Measurements from ENCODE around the gene PHLPP2.

Gene PHLPP2

DNA sequence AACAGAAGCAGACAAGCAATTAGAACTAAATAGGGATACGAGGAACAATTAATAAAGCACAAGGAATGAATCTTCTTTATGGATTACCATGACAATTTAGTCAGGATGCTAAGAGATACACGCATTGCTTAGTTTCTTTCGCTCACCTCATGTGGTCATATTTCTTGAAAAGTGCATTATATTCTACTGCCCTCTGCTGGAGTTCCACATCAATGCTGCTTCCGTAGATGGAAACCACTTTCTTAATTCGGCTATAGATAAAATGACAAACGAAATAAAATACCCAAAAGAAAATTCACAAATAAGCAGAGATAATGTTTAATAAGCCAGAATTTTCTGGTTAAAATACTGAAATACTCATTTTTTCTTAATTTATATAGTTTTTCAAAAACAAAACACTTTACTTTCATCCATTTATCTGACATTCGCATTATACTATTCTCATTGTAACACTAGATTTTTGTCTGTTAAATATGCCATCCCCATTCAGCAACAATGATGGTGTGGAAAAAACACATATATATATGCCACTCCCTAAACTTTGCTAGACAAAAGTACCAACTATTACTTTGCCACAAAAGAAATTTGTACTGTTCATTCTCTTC lies 22.0 kb upstream of the PHLPP2 start:
- H3K36me3 ChIP-seq (ENCODE audit: control insufficient read depth in 2 of 2, insufficient read depth in 2 of 2, low read length in 2 of 2), result peaks cover 31 to 32% of the 10 kb centered on the region in 2 donors
- no peaks in the 10 kb centered on the region for H3K4me1 ChIP-seq (ENCODE audit: control insufficient read depth, insufficient read depth, low read length)
- no peaks in the 10 kb centered on the region for H3K27me3 ChIP-seq (ENCODE audit: control insufficient read depth in 1 of 2, insufficient read depth in 2 of 2, low read length in 2 of 2)
- H3K9me3 ChIP-seq (ENCODE audit: control insufficient read depth in 2 of 2, low read length in 2 of 2), result no peaks in the 10 kb centered on the region
- no peak overlapping the region for H3K9ac ChIP-seq (ENCODE audit: low read length in 2 of 2)
- no peak overlapping the region for H3K4me3 ChIP-seq (ENCODE audit: low read length in 2 of 2)
- no peak overlapping the region for H3K27ac ChIP-seq (ENCODE audit: low read length)

DNA sequence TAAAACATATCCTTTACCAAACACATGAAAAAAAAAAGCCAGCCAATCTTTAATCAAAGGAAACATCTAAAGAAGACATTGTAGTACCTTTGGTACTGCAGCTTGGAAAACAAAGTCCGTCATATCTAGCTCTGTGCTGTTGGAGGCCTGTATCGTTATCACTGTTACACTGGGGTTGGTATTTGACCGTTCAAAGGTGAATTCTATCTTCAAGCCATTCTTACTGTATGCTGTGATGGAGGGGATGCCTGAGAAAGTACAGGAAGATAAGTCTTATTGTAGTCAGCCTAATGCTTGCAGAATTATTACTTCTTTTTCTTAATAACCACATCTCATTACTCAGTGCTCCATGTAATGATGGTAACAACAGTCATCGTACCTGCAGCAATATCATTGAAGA lies 14.4 kb upstream of the PHLPP2 start:
- Histone ChIP-seq H3K4me3 (ENCODE audit: low read length in 2 of 2) (no peak overlapping the region), H3K27me3 (ENCODE audit: control insufficient read depth in 1 of 2, insufficient read depth in 2 of 2, low read length in 2 of 2) (no peaks in the 10 kb centered on the region), H3K4me1 (ENCODE audit: control insufficient read depth, insufficient read depth, low read length) (no peaks in the 10 kb centered on the region), H3K9me3 (ENCODE audit: control insufficient read depth in 2 of 2, low read length in 2 of 2) (no peaks in the 10 kb centered on the region), H3K9ac (ENCODE audit: low read length in 2 of 2) (no peak overlapping the region), H3K36me3 (ENCODE audit: control insufficient read depth in 2 of 2, insufficient read depth in 2 of 2, low read length in 2 of 2) (peaks cover 27 to 29% of the 10 kb centered on the region in 2 donors), H3K27ac (ENCODE audit: low read length) (no peak overlapping the region)

DNA sequence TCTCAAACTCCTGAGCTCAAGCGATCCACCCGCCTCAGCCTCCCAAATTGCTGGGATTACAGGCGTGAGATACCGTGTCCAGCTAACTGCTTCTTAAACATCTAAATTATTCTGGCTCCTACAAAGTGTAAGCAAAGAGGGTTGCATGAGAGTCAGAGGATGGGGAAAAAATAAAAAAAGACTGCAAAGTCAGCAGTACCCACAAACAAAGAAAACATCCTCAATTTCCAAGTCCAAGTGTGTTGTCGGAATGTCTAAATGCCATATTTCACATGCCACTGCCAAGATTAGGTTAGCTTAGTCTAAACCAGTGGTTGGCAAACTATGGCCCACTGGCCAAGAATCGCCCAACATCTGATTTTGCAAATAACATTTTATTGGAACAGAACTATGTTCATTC lies 13.0 kb upstream of the PHLPP2 start:
- Histone ChIP-seq H3K4me3 (ENCODE audit: low read length in 2 of 2) (no peak overlapping the region), H3K27me3 (ENCODE audit: control insufficient read depth in 1 of 2, insufficient read depth in 2 of 2, low read length in 2 of 2) (no peaks in the 10 kb centered on the region), H3K9ac (ENCODE audit: low read length in 2 of 2) (no peak overlapping the region), H3K4me1 (ENCODE audit: control insufficient read depth, insufficient read depth, low read length) (no peaks in the 10 kb centered on the region), H3K27ac (ENCODE audit: low read length) (no peak overlapping the region), H3K36me3 (ENCODE audit: control insufficient read depth in 2 of 2, insufficient read depth in 2 of 2, low read length in 2 of 2) (peaks cover 25 to 41% of the 10 kb centered on the region in 2 donors), H3K9me3 (ENCODE audit: control insufficient read depth in 2 of 2, low read length in 2 of 2) (no peaks in the 10 kb centered on the region)

DNA sequence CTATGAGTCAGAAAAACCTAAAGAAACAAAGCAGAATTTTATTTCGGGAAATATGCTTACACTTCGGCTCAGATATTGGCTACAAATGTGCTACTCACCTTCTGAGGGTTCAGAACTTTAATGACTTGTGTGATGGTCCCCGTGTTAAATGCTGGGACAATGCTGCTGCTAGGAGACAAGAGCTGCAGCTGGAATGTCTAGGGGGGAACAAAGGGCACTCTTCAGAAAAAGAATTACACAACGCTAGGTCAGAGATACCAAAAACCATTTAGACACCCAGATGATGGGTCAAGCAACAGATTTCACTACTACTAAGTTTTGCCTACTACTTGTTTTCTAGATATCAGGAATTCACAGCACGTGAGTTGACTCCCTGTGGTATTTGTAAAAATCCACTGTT lies 10.0 kb upstream of the PHLPP2 start:
- Histone ChIP-seq H3K4me3 (ENCODE audit: low read length in 2 of 2) (no peak overlapping the region), H3K9me3 (ENCODE audit: control insufficient read depth in 2 of 2, low read length in 2 of 2) (no peaks in the 10 kb centered on the region), H3K27me3 (ENCODE audit: control insufficient read depth in 1 of 2, insufficient read depth in 2 of 2, low read length in 2 of 2) (no peaks in the 10 kb centered on the region), H3K9ac (ENCODE audit: low read length in 2 of 2) (no peak overlapping the region), H3K36me3 (ENCODE audit: control insufficient read depth in 2 of 2, insufficient read depth in 2 of 2, low read length in 2 of 2) (peaks cover 30 to 51% of the 10 kb centered on the region in 2 donors), H3K27ac (ENCODE audit: low read length) (no peak overlapping the region), H3K4me1 (ENCODE audit: control insufficient read depth, insufficient read depth, low read length) (no peaks in the 10 kb centered on the region)

DNA sequence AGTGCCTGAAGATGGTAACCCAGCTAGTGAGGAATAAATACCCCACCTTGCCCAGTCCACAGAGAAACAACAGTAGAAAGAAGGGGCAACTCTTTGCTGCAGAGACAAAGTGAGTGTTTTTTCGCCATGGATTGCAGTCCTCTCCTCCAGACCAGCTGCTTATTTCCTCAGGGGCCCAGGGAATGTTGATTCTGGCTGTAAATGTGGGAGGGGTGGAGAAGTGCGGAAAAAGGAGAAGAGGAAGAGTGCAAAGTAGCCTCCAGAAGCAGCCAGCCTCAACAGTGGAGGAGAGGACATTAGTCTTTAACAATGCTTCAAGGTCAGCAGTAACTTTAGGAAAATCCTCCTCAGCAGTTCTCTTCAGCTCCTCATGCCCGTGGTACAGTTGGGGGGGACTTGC lies 8.1 kb upstream of the PHLPP2 start:
- no peak overlapping the region for H3K27ac ChIP-seq (ENCODE audit: low read length)
- H3K4me3 ChIP-seq (ENCODE audit: low read length in 2 of 2), result no peak overlapping the region
- H3K9ac ChIP-seq (ENCODE audit: low read length in 2 of 2), result no peak overlapping the region
- H3K36me3 ChIP-seq (ENCODE audit: control insufficient read depth in 2 of 2, insufficient read depth in 2 of 2, low read length in 2 of 2), result peaks cover 21 to 40% of the 10 kb centered on the region in 2 donors
- no peaks in the 10 kb centered on the region for H3K4me1 ChIP-seq (ENCODE audit: control insufficient read depth, insufficient read depth, low read length)
- no peaks in the 10 kb centered on the region for H3K27me3 ChIP-seq (ENCODE audit: control insufficient read depth in 1 of 2, insufficient read depth in 2 of 2, low read length in 2 of 2)
- no peaks in the 10 kb centered on the region for H3K9me3 ChIP-seq (ENCODE audit: control insufficient read depth in 2 of 2, low read length in 2 of 2)

DNA sequence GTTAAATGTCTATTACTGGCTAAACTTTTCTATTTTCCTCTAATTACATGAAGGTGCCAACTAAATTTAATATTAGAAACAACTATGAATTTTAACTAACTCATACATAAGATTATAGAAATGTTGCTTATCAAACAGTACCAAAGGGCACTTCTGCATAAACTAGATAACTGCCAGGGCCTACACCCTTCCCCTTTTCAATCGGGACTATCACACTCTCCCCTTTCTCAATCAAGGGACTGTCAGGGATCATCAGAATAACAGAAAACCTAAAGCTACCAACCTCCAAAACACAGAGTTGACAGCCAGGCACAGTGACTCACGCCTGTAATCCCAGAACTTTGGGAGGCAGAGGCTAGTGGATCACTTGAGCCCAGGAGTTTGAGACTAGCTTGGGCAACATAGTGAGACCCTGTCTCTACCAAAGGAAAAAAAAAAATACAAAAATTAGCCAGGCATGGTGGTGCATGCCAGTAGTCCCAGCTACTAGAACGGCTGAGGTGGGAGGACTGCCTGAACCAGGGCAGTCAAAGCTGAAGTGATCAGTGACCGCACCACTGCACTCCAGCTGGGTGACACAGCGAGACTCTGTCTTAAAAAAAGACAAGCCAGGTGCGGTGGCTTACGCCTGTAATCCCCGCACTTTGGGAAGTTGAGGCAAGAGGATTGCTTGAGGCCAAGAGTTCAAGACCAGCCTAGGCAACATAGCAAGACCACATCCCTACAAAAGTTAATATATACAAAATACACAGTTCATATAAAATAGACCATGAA lies 3.2 kb upstream of the PHLPP2 start:
- Histone ChIP-seq H3K36me3 (ENCODE audit: control insufficient read depth in 2 of 2, insufficient read depth in 2 of 2, low read length in 2 of 2) (peaks cover 9 to 18% of the 10 kb centered on the region in 2 donors), H3K27ac (ENCODE audit: low read length) (peak overlapping the region; percentile 26), H3K9me3 (ENCODE audit: control insufficient read depth in 2 of 2, low read length in 2 of 2) (no peaks in the 10 kb centered on the region), H3K4me3 (ENCODE audit: low read length in 2 of 2) (no peak overlapping the region), H3K4me1 (ENCODE audit: control insufficient read depth, insufficient read depth, low read length) (peaks cover 9% of the 10 kb centered on the region), H3K27me3 (ENCODE audit: control insufficient read depth in 1 of 2, insufficient read depth in 2 of 2, low read length in 2 of 2) (no peaks in the 10 kb centered on the region), H3K9ac (ENCODE audit: low read length in 2 of 2) (no peak overlapping the region)

DNA sequence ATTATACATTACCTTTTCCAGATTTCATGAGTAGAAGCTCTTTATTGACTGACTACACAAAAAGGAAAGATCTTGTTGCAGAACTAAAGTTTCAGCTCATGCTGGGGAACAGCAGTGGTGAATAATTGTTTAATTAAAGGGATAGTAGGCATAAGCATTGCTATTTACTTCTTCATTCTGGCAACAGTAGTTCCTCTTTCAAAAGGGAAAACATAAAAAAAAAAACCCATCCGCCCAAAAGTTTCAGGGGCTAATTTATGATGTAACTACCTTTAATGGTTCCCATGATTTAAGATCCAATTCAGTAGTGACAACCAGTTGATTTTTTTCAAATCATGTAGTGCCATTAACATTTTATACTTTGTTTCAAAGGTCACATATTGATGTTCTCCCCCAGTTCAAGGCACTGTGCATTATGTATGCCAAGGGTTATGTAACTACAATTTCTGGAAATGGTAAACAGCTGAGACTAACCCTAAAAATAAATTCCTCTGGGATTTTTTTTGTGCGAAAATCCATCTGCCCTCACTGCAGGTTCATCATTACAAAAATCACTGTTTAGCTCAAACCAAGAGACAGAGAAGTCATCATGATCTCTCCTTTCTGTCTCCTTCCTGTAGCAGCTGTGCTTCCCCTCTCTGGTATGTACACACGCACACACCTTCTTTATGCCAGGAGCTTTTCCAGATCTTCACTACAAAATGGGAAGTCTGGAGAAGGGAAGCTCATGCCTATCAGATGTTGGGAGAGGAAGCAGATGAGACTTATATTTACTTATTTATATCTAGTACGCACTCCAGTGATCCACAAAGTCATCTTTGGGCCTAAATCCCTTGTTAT lies 2.2 kb upstream of the PHLPP2 start:
- Histone ChIP-seq H3K27me3 (ENCODE audit: control insufficient read depth in 1 of 2, insufficient read depth in 2 of 2, low read length in 2 of 2) (no peaks in the 10 kb centered on the region), H3K27ac (ENCODE audit: low read length) (peak overlapping the region; percentile 26), H3K9me3 (ENCODE audit: control insufficient read depth in 2 of 2, low read length in 2 of 2) (no peaks in the 10 kb centered on the region), H3K9ac (ENCODE audit: low read length in 2 of 2) (no peak overlapping the region), H3K4me3 (ENCODE audit: low read length in 2 of 2) (no peak overlapping the region), H3K4me1 (ENCODE audit: control insufficient read depth, insufficient read depth, low read length) (peaks cover 11% of the 10 kb centered on the region), H3K36me3 (ENCODE audit: control insufficient read depth in 2 of 2, insufficient read depth in 2 of 2, low read length in 2 of 2) (peaks cover 2 to 8% of the 10 kb centered on the region in 2 donors)

DNA sequence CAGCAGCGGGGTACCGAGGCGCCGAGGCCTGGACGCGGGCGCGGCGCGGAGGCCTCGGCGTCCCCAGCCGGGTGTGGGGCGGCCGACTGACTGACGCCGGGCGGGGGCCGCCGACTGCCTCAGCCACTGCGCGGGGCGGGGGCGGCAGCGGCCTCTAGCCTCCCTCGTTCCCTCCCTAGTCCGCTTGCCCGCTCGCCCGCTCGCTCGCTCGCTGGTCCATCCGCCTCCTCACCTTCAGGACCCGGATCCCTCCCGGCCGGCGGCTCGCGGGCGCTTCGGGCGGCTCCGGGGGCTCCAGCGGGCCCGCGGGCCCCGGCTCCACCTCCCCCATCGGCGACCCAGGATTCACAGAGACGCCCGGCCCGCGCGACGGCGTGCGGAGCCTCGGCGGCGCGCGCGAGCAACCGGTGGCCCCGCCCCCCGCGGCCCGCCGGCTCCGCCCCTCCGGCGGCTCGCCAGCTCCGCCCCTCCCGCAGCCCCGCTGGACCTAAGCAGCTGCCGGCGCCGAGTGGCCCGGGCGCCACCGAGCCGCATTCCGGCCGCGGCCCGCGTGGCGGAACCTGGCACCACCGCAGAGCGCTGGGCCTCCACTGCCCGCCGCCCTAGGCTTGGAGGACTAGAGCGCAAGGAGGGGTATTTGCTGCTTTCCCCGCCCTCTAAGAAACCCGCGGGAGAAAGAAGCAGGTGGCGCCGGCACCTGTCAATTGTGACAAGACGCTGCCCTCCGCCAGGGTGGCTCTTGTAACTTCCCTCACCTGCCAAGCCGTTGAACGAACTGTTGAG lies 773 bp downstream of the PHLPP2 start:
- H3K4me1 ChIP-seq (ENCODE audit: control insufficient read depth, insufficient read depth, low read length), result peaks cover 11% of the 10 kb centered on the region
- no peaks in the 10 kb centered on the region for H3K27me3 ChIP-seq (ENCODE audit: control insufficient read depth in 1 of 2, insufficient read depth in 2 of 2, low read length in 2 of 2)
- peak overlapping the region; percentile 79 for H3K27ac ChIP-seq (ENCODE audit: low read length)
- H3K4me3 ChIP-seq (ENCODE audit: low read length in 2 of 2), result peak overlapping the region; percentile 87 to 91
- no peaks in the 10 kb centered on the region for H3K9me3 ChIP-seq (ENCODE audit: control insufficient read depth in 2 of 2, low read length in 2 of 2)
- peak overlapping the region; percentile 69 to 75 for H3K9ac ChIP-seq (ENCODE audit: low read length in 2 of 2)
- H3K36me3 ChIP-seq (ENCODE audit: control insufficient read depth in 2 of 2, insufficient read depth in 2 of 2, low read length in 2 of 2), result no peaks in the 10 kb centered on the region

DNA sequence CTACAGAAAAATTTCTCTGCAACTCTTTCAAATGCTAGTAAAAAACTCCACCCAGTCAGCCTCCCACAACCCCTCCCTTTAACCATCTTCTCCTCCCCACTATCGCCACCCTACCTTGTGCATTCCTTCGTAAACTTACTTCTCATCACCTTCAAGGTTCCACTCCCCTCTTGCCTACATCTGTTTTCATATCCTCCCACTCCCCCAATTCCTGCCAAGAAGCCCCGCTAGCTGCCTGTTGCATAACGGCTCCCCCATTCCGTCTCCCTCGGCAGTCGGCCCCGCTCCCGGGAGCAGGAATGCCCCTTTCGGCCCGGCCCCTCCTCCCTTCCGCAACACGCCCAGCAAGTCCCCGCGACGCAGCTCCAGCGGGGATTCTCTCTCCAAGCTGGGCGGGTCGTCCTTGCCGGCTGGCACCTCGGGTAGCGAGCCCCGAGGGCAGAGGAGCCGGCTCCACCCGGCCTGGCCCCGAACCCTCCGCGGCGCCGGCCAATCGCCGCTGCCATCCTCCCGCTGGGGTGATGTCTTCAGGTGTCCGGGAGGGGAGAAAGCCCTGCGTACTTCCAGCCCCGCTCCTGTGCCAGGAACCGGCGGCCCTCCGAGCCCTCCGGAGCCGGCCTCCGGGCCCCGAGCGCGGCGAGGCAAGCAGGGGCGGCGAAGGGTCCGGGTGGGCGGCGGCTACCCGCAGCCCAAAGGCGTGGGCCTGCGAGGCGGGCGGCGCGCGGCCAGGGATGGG lies 1.5 kb downstream of the PHLPP2 start:
- peak overlapping the region; percentile 87 to 91 for H3K4me3 ChIP-seq (ENCODE audit: low read length in 2 of 2)
- H3K36me3 ChIP-seq (ENCODE audit: control insufficient read depth in 2 of 2, insufficient read depth in 2 of 2, low read length in 2 of 2), result no peaks in the 10 kb centered on the region
- no peaks in the 10 kb centered on the region for H3K27me3 ChIP-seq (ENCODE audit: control insufficient read depth in 1 of 2, insufficient read depth in 2 of 2, low read length in 2 of 2)
- H3K9me3 ChIP-seq (ENCODE audit: control insufficient read depth in 2 of 2, low read length in 2 of 2), result no peaks in the 10 kb centered on the region
- peaks cover 11% of the 10 kb centered on the region for H3K4me1 ChIP-seq (ENCODE audit: control insufficient read depth, insufficient read depth, low read length)
- H3K27ac ChIP-seq (ENCODE audit: low read length), result peak overlapping the region; percentile 79
- peak overlapping the region; percentile 75 for H3K9ac ChIP-seq (ENCODE audit: low read length in 2 of 2)

All from stomach smooth muscle (tissue), 2 donors.